Smooth muscle cell (in vitro differentiated cells): ENCODE measurements around the gene GBA2. TPM values are rescaled to one million over a fixed set of nuclear protein-coding genes. Genes with fewer than 3 reads are reported as not detected.

ENCODE experiments used
- DNase-seq: peaks from one replicate; lab custom pipeline; 2025; ENCODE audit not compliant: unreplicated experiment; lab: John Stamatoyannopoulos, UW
- H2AFZ ChIP-seq: fragments of 200-600 bp; sonication (generic); 2 replicates; pipeline ENCODE4 v1.6.0; 2016; ENCODE audit warnings: antibody characterized with exemption, low read depth, mild to moderate bottlenecking
- H3F3A ChIP-seq: fragments of 200-600 bp; sonication (generic); 2 replicates; pipeline ENCODE4 v1.6.0; 2017; ENCODE audit warnings: antibody characterized with exemption, low read depth
- H3K27ac ChIP-seq: fragments of 200-600 bp; sonication (generic); 2 replicates; pipeline ENCODE4 v1.5.1; 2016; ENCODE audit warnings: low read depth, mild to moderate bottlenecking
- H3K27me3 ChIP-seq: fragments of 200-600 bp; sonication (generic); 2 replicates; pipeline ENCODE4 v1.6.1; 2016; ENCODE audit warnings: low read depth, mild to moderate bottlenecking
- H3K36me3 ChIP-seq: fragments of 200-600 bp; sonication (generic); 2 replicates; pipeline ENCODE4 v1.5.1; 2016; ENCODE audit warnings: low read depth
- H3K4me1 ChIP-seq: fragments of 200-600 bp; sonication (generic); 2 replicates; pipeline ENCODE4 v1.5.1; 2016; ENCODE audit warnings: low read depth
- H3K4me2 ChIP-seq: fragments of 200-600 bp; sonication (generic); 2 replicates; pipeline ENCODE4 v1.6.0; 2016; ENCODE audit warnings: mild to moderate bottlenecking
- H3K4me3 ChIP-seq: fragments of 200-600 bp; sonication (generic); 2 replicates; pipeline ENCODE4 v1.5.1; 2016; ENCODE audit warnings: mild to moderate bottlenecking
- H3K79me2 ChIP-seq: fragments of 200-600 bp; sonication (generic); 2 replicates; pipeline ENCODE4 v1.6.0; 2016; ENCODE audit warnings: low read depth, mild to moderate bottlenecking
- H3K9ac ChIP-seq: fragments of 200-600 bp; sonication (generic); 2 replicates; pipeline ENCODE4 v1.6.0; 2016; ENCODE audit warnings: low read depth
- H3K9me3 ChIP-seq: fragments of 200-600 bp; sonication (generic); replicated peaks from 2 replicates; pipeline ENCODE4 v1.5.1; 2016; ENCODE audit warnings: low read depth
- H4K20me1 ChIP-seq: fragments of 200-600 bp; sonication (generic); 2 replicates; pipeline ENCODE4 v1.6.0; 2016; ENCODE audit warnings: low read depth
- CTCF ChIP-seq: fragments of 200-600 bp; sonication (generic); IDR thresholded peaks from 2 replicates; pipeline ENCODE4 v1.5.1; 2017; ENCODE audit warnings: borderline replicate concordance, mild to moderate bottlenecking, antibody characterized with exemption; ENCODE audit not compliant: insufficient read depth, poor library complexity, severe bottlenecking
- WGBS: methylation state at CpG from one replicate; pipeline ENCODE4 v1.1.7; 2016; ENCODE audit warnings: low lambda C conversion rate; 5-methylcytosine and 5-hydroxymethylcytosine counted together
- polyA plus RNA-seq: library from polyadenylated mRNA; unstranded; fragments of >200 nt; fragmentation: Nextera tagmentation; extraction: Ambion mirVana; gene quantifications from 2 replicates; pipeline ENCODE4 v1.2.1, GENCODE V29; 2016
- total RNA-seq: library from RNA; depleted of rRNA; stranded (reverse); fragments of >200 nt; gene quantifications from 2 replicates; pipeline ENCODE4 v1.2.3, GENCODE V29; 2014

Gene GBA2
- total and polyA plus RNA-seq, 2 experiments from 2014 or later = 35.3 to 37.8 TPM

- Histone ChIP-seq H3K27me3 (peaks cover 6% of the 10 kb centered on the region), H3K9me3 (no peaks in the 10 kb centered on the region), H3K9ac (no peak overlapping the region), H3K36me3 (peaks cover 4% of the 10 kb centered on the region), H2AFZ (no peak overlapping the region), H3F3A (no peaks in the 10 kb centered on the region), H3K79me2 (peaks cover 18% of the 10 kb centered on the region), H3K4me1 (no peaks in the 10 kb centered on the region), H3K4me2 (no peak overlapping the region), H4K20me1 (no peaks in the 10 kb centered on the region), H3K27ac (no peak overlapping the region), H3K4me3 (no peak overlapping the region)
- DNase-seq = no peak
- TF ChIP-seq CTCF = no peak
- 97% methylated on average over 5 of the region's 5 CpGs for WGBS
Observed at GRCh38 chr9:35753466-35753865, 4.4 kb upstream of the GBA2 start.

GRCh38 chr9:35750256-35750531, 1.2 kb upstream of the GBA2 start:
- peaks cover 51% of the 10 kb centered on the region for H3K79me2 ChIP-seq
- peaks cover 24% of the 10 kb centered on the region for H3K4me1 ChIP-seq
- no peaks in the 10 kb centered on the region for H3K27me3 ChIP-seq
- no peak overlapping the region for H2AFZ ChIP-seq
- peaks cover 4% of the 10 kb centered on the region for H3K36me3 ChIP-seq
- 88% methylated on average over 4 of the region's 4 CpGs for WGBS
- no peaks in the 10 kb centered on the region for H3K9me3 ChIP-seq
- peaks cover 32% of the 10 kb centered on the region for H4K20me1 ChIP-seq
- no peaks in the 10 kb centered on the region for H3F3A ChIP-seq
- no peak for DNase-seq
- no peak overlapping the region for H3K9ac ChIP-seq
- H3K4me2 ChIP-seq = peak overlapping the region; percentile 98
- H3K4me3 ChIP-seq = peak overlapping the region; percentile 94
- TF ChIP-seq CTCF = no peak
- peak overlapping the region; percentile 44 for H3K27ac ChIP-seq

- Histone ChIP-seq H3K9me3 (no peaks in the 10 kb centered on the region), H3K79me2 (peaks cover 56% of the 10 kb centered on the region), H3K27me3 (no peaks in the 10 kb centered on the region), H2AFZ (peak overlapping the region; percentile 84), H3K36me3 (peaks cover 4% of the 10 kb centered on the region), H3K4me1 (peaks cover 24% of the 10 kb centered on the region), H4K20me1 (peaks cover 37% of the 10 kb centered on the region), H3K4me3 (peak overlapping the region; percentile 94), H3K27ac (peak overlapping the region; percentile 44), H3K9ac (peak overlapping the region; percentile 86), H3F3A (no peaks in the 10 kb centered on the region), H3K4me2 (peak overlapping the region; percentile 98)
- no peak for DNase-seq
- WGBS = 14% methylated on average over 17 of the region's 19 CpGs
- TF ChIP-seq CTCF = no peak
Observed at GRCh38 chr9:35749515-35750255, 657 bp upstream of the GBA2 start.

GRCh38 chr9:35748242-35748857, 678 bp downstream of the GBA2 start:
- peak overlapping the region; percentile 44 for H3K27ac ChIP-seq
- no peak for DNase-seq
- H3K27me3 ChIP-seq = no peaks in the 10 kb centered on the region
- H4K20me1 ChIP-seq = peaks cover 49% of the 10 kb centered on the region
- peak overlapping the region; percentile 98 for H3K4me2 ChIP-seq
- peaks cover 24% of the 10 kb centered on the region for H3K4me1 ChIP-seq
- WGBS = 2% methylated on average over 24 of the region's 24 CpGs
- H2AFZ ChIP-seq = peak overlapping the region; percentile 84
- H3K79me2 ChIP-seq = peaks cover 69% of the 10 kb centered on the region
- no peak for TF ChIP-seq CTCF
- H3K4me3 ChIP-seq = peak overlapping the region; percentile 94
- H3K36me3 ChIP-seq = peaks cover 4% of the 10 kb centered on the region
- H3K9me3 ChIP-seq = no peaks in the 10 kb centered on the region
- peak overlapping the region; percentile 86 for H3K9ac ChIP-seq
- H3F3A ChIP-seq = no peaks in the 10 kb centered on the region
